Astrocyte (in vitro differentiated cells and primary cell): ENCODE results near the gene LYSET. TPM values are rescaled to one million over a fixed set of nuclear protein-coding genes. Genes with fewer than 3 reads are reported as not detected.

Experiments
- DNase-seq: peaks from one replicate; pipeline ENCODE4 v3.0.0-alpha.2; 2010; ENCODE audit warnings: low read depth
- FAIRE-seq: peaks from 2 replicates; lab custom pipeline; 2011; peaks lifted over from hg19 to GRCh38; lab: Jason Lieb, UNC
- H2AFZ ChIP-seq: 2 replicates; pipeline ENCODE4 v1.6.0; 2012; ENCODE audit warnings: low read depth, low read length, inconsistent platforms
- H3K27ac ChIP-seq: 2 replicates; pipeline ENCODE4 v1.5.1; 2011; ENCODE audit warnings: low read depth, low read length, inconsistent platforms
- H3K27me3 ChIP-seq: 2 replicates; pipeline ENCODE4 v1.6.0; 2011; ENCODE audit warnings: low read length, inconsistent platforms; ENCODE audit not compliant: insufficient read depth
- H3K36me3 ChIP-seq: 2 replicates; pipeline ENCODE4 v1.5.1; 2011; ENCODE audit warnings: low read length, inconsistent platforms; ENCODE audit not compliant: insufficient read depth
- H3K4me1 ChIP-seq: 2 replicates; pipeline ENCODE4 v1.5.1; 2011; ENCODE audit warnings: low read length, inconsistent platforms; ENCODE audit not compliant: insufficient read depth
- H3K4me2 ChIP-seq: 2 replicates; pipeline ENCODE4 v1.6.0; 2012; ENCODE audit warnings: low read length, inconsistent platforms
- H3K4me3 ChIP-seq: 2 replicates; pipeline ENCODE4 v1.5.1; 2011; ENCODE audit warnings: low read depth, mild to moderate bottlenecking, low read length, inconsistent platforms; ENCODE audit not compliant: insufficient read depth
- H3K79me2 ChIP-seq: 2 replicates; pipeline ENCODE4 v1.6.0; 2012; ENCODE audit warnings: mild to moderate bottlenecking, low read length, inconsistent platforms; ENCODE audit not compliant: insufficient read depth
- H3K9ac ChIP-seq: 2 replicates; pipeline ENCODE4 v1.6.0; 2012; ENCODE audit warnings: mild to moderate bottlenecking, low read length, inconsistent platforms
- H3K9me3 ChIP-seq: 2 replicates; pipeline ENCODE4 v1.5.1; 2012; ENCODE audit warnings: low read depth, mild to moderate bottlenecking, low read length, inconsistent platforms; ENCODE audit not compliant: insufficient read depth
- H4K20me1 ChIP-seq: 2 replicates; pipeline ENCODE4 v1.6.0; 2012; ENCODE audit warnings: low read length, inconsistent platforms; ENCODE audit not compliant: insufficient read depth
- H3K27ac Mint-ChIP-seq: one replicate; pipeline ENCODE4 v1.8.0; 2021; ENCODE audit warnings: mild to moderate bottlenecking, mixed read lengths; ENCODE audit not compliant: unreplicated experiment
- H3K27me3 Mint-ChIP-seq: one replicate; pipeline ENCODE4 v1.8.0; 2021; ENCODE audit warnings: low read depth, mixed read lengths; ENCODE audit not compliant: unreplicated experiment
- H3K36me3 Mint-ChIP-seq: one replicate; pipeline ENCODE4 v1.8.0; 2021; ENCODE audit warnings: low read depth, mixed read lengths; ENCODE audit not compliant: unreplicated experiment
- H3K4me1 Mint-ChIP-seq: one replicate; pipeline ENCODE4 v1.8.0; 2021; ENCODE audit warnings: low read depth, mixed read lengths; ENCODE audit not compliant: unreplicated experiment
- H3K4me3 Mint-ChIP-seq: one replicate; pipeline ENCODE4 v1.8.0; 2021; ENCODE audit warnings: mild to moderate bottlenecking, moderate library complexity, mixed read lengths; ENCODE audit not compliant: unreplicated experiment
- H3K9me3 Mint-ChIP-seq: one replicate; pipeline ENCODE4 v1.8.0; 2021; ENCODE audit warnings: mild to moderate bottlenecking, mixed read lengths; ENCODE audit not compliant: unreplicated experiment
- EZH2 ChIP-seq: IDR thresholded peaks from 2 replicates; pipeline ENCODE4 v1.6.1; 2012; ENCODE audit warnings: mild to moderate bottlenecking, low read length, inconsistent platforms; ENCODE audit not compliant: insufficient read depth
- total RNA-seq: library from RNA; stranded (reverse); gene quantifications from 2 replicates; pipeline ENCODE4 v1.2.1, GENCODE V29; 2021
- TF ChIP-seq, protein P1 (sequence below): IDR thresholded peaks from 2 replicates; pipeline ENCODE4 v1.5.1; 2011; ENCODE audit warnings: low read depth, mild to moderate bottlenecking, inconsistent platforms, low read length, moderate library complexity; ENCODE audit not compliant: insufficient read depth

Gene LYSET
- total RNA-seq, 1 donor from 2014 or later = 9.8 TPM

DNA sequence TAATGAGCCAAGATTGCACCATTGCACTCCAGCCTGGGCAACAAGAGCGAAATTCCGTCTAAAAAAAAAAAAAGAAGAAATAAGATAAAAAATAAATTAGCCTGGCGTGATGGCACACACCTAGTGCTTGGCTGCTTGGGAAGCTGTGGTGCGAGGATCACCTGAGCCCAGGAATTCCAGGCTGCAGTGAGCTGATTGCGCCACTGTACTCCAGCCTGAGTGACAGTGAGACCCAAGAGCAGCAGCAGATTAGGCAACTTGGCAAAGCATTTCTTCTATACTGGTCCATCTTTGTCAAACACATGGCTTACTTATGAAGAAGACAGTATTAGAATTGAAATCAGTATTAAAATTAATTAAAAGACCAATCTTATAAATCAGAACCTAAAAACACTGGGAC, 15.4 kb downstream of the LYSET start:
- no peaks in the 10 kb centered on the region for H3K36me3 Mint-ChIP-seq
- no peaks in the 10 kb centered on the region for H3K9me3 Mint-ChIP-seq
- no peak overlapping the region for H3K27ac Mint-ChIP-seq
- Histone ChIP-seq H3K27ac (no peak overlapping the region), H3K79me2 (peaks cover 15% of the 10 kb centered on the region), H3K4me2 (no peak overlapping the region), H3K36me3 (no peaks in the 10 kb centered on the region), H3K4me3 (no peak overlapping the region), H3K27me3 (no peaks in the 10 kb centered on the region), H3K9me3 (no peaks in the 10 kb centered on the region), H3K9ac (no peak overlapping the region), H4K20me1 (no peaks in the 10 kb centered on the region), H3K4me1 (no peaks in the 10 kb centered on the region), H2AFZ (no peak overlapping the region)
- DNase-seq = no peak
- no peaks in the 10 kb centered on the region for H3K27me3 Mint-ChIP-seq
- no peak overlapping the region for H3K4me3 Mint-ChIP-seq
- FAIRE-seq = no peak
- H3K4me1 Mint-ChIP-seq = peaks cover under 1% of the 10 kb centered on the region
- no peak for TF ChIP-seq EZH2
- TF ChIP-seq, protein P1, sequence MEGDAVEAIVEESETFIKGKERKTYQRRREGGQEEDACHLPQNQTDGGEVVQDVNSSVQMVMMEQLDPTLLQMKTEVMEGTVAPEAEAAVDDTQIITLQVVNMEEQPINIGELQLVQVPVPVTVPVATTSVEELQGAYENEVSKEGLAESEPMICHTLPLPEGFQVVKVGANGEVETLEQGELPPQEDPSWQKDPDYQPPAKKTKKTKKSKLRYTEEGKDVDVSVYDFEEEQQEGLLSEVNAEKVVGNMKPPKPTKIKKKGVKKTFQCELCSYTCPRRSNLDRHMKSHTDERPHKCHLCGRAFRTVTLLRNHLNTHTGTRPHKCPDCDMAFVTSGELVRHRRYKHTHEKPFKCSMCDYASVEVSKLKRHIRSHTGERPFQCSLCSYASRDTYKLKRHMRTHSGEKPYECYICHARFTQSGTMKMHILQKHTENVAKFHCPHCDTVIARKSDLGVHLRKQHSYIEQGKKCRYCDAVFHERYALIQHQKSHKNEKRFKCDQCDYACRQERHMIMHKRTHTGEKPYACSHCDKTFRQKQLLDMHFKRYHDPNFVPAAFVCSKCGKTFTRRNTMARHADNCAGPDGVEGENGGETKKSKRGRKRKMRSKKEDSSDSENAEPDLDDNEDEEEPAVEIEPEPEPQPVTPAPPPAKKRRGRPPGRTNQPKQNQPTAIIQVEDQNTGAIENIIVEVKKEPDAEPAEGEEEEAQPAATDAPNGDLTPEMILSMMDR = no peak

DNA sequence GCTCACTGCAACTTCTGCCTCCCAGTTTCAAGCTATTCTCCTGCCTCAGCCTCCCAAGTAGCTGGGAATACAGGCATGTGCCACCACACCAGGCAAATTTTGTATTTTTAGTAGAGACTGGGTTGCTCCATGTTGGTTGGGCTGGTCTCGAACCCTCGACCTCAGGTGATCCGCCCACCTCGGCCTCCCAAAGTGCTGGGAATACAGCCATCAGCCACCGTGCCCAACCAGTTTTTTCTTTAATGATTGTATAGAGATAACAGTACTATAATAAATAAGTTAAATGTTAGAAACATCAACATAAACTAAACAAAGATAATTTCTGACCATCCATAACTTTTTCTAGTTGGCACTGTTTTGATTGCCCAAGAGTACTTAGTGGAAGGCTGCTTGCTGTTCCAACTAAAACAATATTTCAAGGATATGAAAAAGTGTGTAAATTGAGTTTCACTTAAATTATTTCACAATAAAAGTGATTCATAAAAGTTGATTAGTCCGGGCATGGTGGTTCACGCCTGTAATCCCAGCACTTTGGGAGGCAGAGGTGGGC, 16.1 kb downstream of the LYSET start:
- Histone ChIP-seq H4K20me1 (no peaks in the 10 kb centered on the region), H3K9ac (no peak overlapping the region), H3K27me3 (no peaks in the 10 kb centered on the region), H3K4me1 (peaks cover 2% of the 10 kb centered on the region), H3K36me3 (no peaks in the 10 kb centered on the region), H3K4me2 (no peak overlapping the region), H3K9me3 (no peaks in the 10 kb centered on the region), H3K27ac (no peak overlapping the region), H3K4me3 (no peak overlapping the region), H2AFZ (no peak overlapping the region), H3K79me2 (peaks cover 22% of the 10 kb centered on the region)
- no peak for FAIRE-seq
- Mint-ChIP-seq H3K27ac (no peak overlapping the region), H3K9me3 (no peaks in the 10 kb centered on the region), H3K36me3 (no peaks in the 10 kb centered on the region), H3K4me1 (peaks cover 3% of the 10 kb centered on the region), H3K4me3 (no peak overlapping the region), H3K27me3 (no peaks in the 10 kb centered on the region)
- DNase-seq = no peak
- TF ChIP-seq, protein P1 = no peak
- no peak for TF ChIP-seq EZH2

DNA sequence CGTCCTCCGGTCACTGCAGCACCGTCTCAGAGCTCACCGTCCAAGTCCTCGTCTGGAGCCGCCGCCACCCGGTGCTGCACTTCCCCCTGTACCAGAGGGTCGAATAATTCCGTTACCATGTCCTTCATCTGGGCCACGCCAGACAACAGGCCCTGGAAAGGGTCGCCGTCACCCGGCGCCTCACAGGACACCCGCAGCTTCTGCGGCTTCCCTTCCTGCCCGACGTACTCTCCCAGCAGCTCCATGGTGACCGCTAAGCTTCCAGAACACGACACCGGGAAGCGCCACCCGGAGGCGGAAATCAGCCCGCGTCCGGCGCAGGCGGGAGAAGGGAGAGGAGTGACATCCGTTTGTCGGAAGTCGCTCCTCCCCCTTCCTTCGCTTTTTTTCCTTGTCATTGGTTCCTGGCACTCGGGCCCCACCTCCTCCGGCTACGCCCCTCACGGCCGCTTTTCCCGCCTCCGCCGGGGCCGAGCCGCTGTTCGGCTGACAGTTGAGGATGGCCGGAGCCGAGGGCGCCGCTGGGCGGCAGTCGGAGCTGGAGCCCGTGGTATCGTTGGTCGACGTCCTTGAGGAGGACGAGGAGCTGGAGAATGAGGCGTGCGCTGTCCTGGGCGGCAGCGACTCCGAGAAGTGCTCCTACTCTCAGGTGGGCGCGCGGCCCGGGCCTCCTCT, 21.8 kb downstream of the LYSET start, which contains the start of the genes GON7 and UBR7:
GON7 (minus strand) TSS at position 273 of the 675 bp plus-strand sequence; CDS start at position 245, 28 bp downstream.
UBR7 (plus strand) TSS at position 464 of the 675 bp plus-strand sequence; CDS start at position 500, 36 bp downstream.
- Mint-ChIP-seq H3K27ac (peak within 1 kb of the TSS; percentile 81), H3K9me3 (no peaks in the 10 kb centered on the region), H3K4me3 (peak within 1 kb of the TSS; percentile 98), H3K36me3 (no peaks in the 10 kb centered on the region), H3K4me1 (peaks cover 5% of the 10 kb centered on the region), H3K27me3 (no peaks in the 10 kb centered on the region)
- FAIRE-seq (no peak), DNase-seq (peak; percentile 93)
- Histone ChIP-seq H3K4me2 (peak within 1 kb of the TSS; percentile 86), H4K20me1 (no peaks in the 10 kb centered on the region), H3K27ac (peak within 1 kb of the TSS; percentile 83), H3K9ac (peak within 1 kb of the TSS; percentile 93), H3K9me3 (no peaks in the 10 kb centered on the region), H2AFZ (peak within 1 kb of the TSS; percentile 97), H3K4me3 (peak within 1 kb of the TSS; percentile 94), H3K4me1 (peaks cover 3% of the 10 kb centered on the region), H3K36me3 (peaks cover 2% of the 10 kb centered on the region), H3K27me3 (no peaks in the 10 kb centered on the region), H3K79me2 (peaks cover 53% of the 10 kb centered on the region)
- TF ChIP-seq, protein P1 = no peak
- TF ChIP-seq EZH2 = no peak
